HEK293 (cell line): ENCODE measurements around the gene SH2B3.

ENCODE experiments used
- CTCF ChIA-PET: fragments of 350-600 bp; formaldehyde crosslinking; extraction: SDS; loops from one replicate; lab custom pipeline; 2021; ENCODE audit warnings: antibody characterized with exemption; lab: Yijun Ruan, JAX
- POLR2A ChIA-PET: fragments of 300-600 bp; formaldehyde crosslinking; extraction: SDS; loops from one replicate; lab custom pipeline; 2020; ENCODE audit warnings: antibody characterized with exemption, inconsistent platforms; lab: Yijun Ruan, JAX
- H3K27ac ChIP-seq: fragments of 200-500 bp; sonication (Bioruptor generic); 2 replicates; pipeline ENCODE4 v1.5.1; 2014; ENCODE audit warnings: low read depth, low read length, control low read depth, inconsistent platforms; ENCODE audit errors: extremely low read depth
- H3K36me3 ChIP-seq, 2 experiments: fragments of 200-500 bp in 1 of 2; sonication (Bioruptor generic) in 1 of 2; 1 replicate in 1 of 2; 2 replicates in 1 of 2; pipeline ENCODE4 v1.5.1; 2014 to 2017; ENCODE audit warnings: inconsistent platforms in 2 of 2, low read length in 2 of 2; ENCODE audit not compliant: control insufficient read depth in 2 of 2, insufficient read depth in 1 of 2
- H3K4me1 ChIP-seq: fragments of 200-500 bp; sonication (Bioruptor generic); 2 replicates; pipeline ENCODE4 v1.5.1; 2014; ENCODE audit warnings: mild to moderate bottlenecking, low read length, inconsistent platforms; ENCODE audit not compliant: control insufficient read depth, insufficient read depth
- H3K4me3 ChIP-seq: 2 replicates; pipeline ENCODE4 v1.5.1; 2011; ENCODE audit warnings: low read depth, mild to moderate bottlenecking, control low read depth, low read length, moderate library complexity
- H3K9me3 ChIP-seq: fragments of 200-500 bp; sonication (Bioruptor generic); 2 replicates; pipeline ENCODE4 v1.5.1; 2014; ENCODE audit warnings: low read depth, low read length, inconsistent platforms; ENCODE audit not compliant: control insufficient read depth, insufficient read depth
- BCL11A ChIP-seq: fragments of 450-650 bp; formaldehyde crosslinking; IDR thresholded peaks from 2 replicates; pipeline ENCODE4 v1.5.1; 2016; ENCODE audit warnings: low read depth, missing biosample characterization, missing genetic modification characterization
- EGR2 ChIP-seq: fragments of 450-650 bp; formaldehyde crosslinking; IDR thresholded peaks from 2 replicates; pipeline ENCODE4 v1.5.1; 2016; ENCODE audit warnings: low read depth, missing biosample characterization, missing genetic modification characterization
- GFI1B ChIP-seq: fragments of 450-650 bp; formaldehyde crosslinking; IDR thresholded peaks from 2 replicates; pipeline ENCODE4 v1.5.1; 2016; ENCODE audit warnings: missing biosample characterization, missing genetic modification characterization
- WT1 ChIP-seq: fragments of 450-650 bp; formaldehyde crosslinking; IDR thresholded peaks from 2 replicates; pipeline ENCODE4 v1.5.1; 2016; ENCODE audit warnings: missing biosample characterization, missing genetic modification characterization
- ZBTB1 ChIP-seq: fragments of 450-650 bp; formaldehyde crosslinking; IDR thresholded peaks from 2 replicates; pipeline ENCODE4 v1.5.1; 2016; ENCODE audit warnings: missing biosample characterization, missing genetic modification characterization
- ZEB2 ChIP-seq: fragments of 450-650 bp; formaldehyde crosslinking; IDR thresholded peaks from 2 replicates; pipeline ENCODE4 v1.5.1; 2016; ENCODE audit warnings: missing biosample characterization, missing genetic modification characterization
- ZNF169 ChIP-seq: fragments of 450-650 bp; formaldehyde crosslinking; IDR thresholded peaks from 2 replicates; pipeline ENCODE4 v1.5.1; 2016; ENCODE audit warnings: missing biosample characterization, missing genetic modification characterization
- ZNF302 ChIP-seq: fragments of 450-650 bp; formaldehyde crosslinking; IDR thresholded peaks from 2 replicates; pipeline ENCODE4 v1.5.1; 2016; ENCODE audit warnings: missing biosample characterization, missing genetic modification characterization, low read depth
- ZNF423 ChIP-seq: fragments of 450-650 bp; formaldehyde crosslinking; IDR thresholded peaks from 2 replicates; pipeline ENCODE4 v1.5.1; 2016; ENCODE audit warnings: missing biosample characterization, missing genetic modification characterization
- ZNF473 ChIP-seq: fragments of 450-650 bp; formaldehyde crosslinking; IDR thresholded peaks from 2 replicates; pipeline ENCODE4 v1.5.1; 2017; ENCODE audit warnings: missing biosample characterization, missing genetic modification characterization
- ZNF549 ChIP-seq: fragments of 450-650 bp; IDR thresholded peaks from 2 replicates; pipeline ENCODE4 v1.5.1; 2018; ENCODE audit warnings: missing biosample characterization, missing genetic modification characterization, mild to moderate bottlenecking, inconsistent platforms, moderate library complexity
- ZNF560 ChIP-seq: fragments of 450-650 bp; formaldehyde crosslinking; IDR thresholded peaks from 2 replicates; pipeline ENCODE4 v1.5.1; 2017; ENCODE audit warnings: missing biosample characterization, missing genetic modification characterization, borderline replicate concordance
- ZNF610 ChIP-seq: fragments of 450-650 bp; formaldehyde crosslinking; IDR thresholded peaks from 2 replicates; pipeline ENCODE4 v1.5.1; 2016; ENCODE audit warnings: missing biosample characterization, missing genetic modification characterization, borderline replicate concordance
- ZNF621 ChIP-seq: fragments of 450-650 bp; formaldehyde crosslinking; IDR thresholded peaks from 2 replicates; pipeline ENCODE4 v1.5.1; 2017; ENCODE audit warnings: missing biosample characterization, missing genetic modification characterization
- ZNF626 ChIP-seq: fragments of 450-650 bp; sonication (Bioruptor Pico); formaldehyde crosslinking; IDR thresholded peaks from 2 replicates; pipeline ENCODE4 v1.5.1; 2018; ENCODE audit warnings: missing biosample characterization, missing genetic modification characterization, inconsistent platforms
- ZSCAN30 ChIP-seq: fragments of 450-650 bp; IDR thresholded peaks from 2 replicates; pipeline ENCODE4 v1.5.1; 2018; ENCODE audit warnings: missing biosample characterization, mild to moderate bottlenecking, missing genetic modification characterization, moderate library complexity
- ZXDB ChIP-seq: fragments of 450-650 bp; formaldehyde crosslinking; IDR thresholded peaks from 2 replicates; pipeline ENCODE4 v1.5.1; 2016; ENCODE audit warnings: missing biosample characterization, missing genetic modification characterization
- TF ChIP-seq, protein P1 (sequence below): fragments of 450-650 bp; formaldehyde crosslinking; IDR thresholded peaks from 2 replicates; pipeline ENCODE4 v1.5.1; 2016; ENCODE audit warnings: missing biosample characterization, missing genetic modification characterization
- TF ChIP-seq, protein P2 (sequence below): fragments of 450-650 bp; formaldehyde crosslinking; IDR thresholded peaks from 2 replicates; pipeline ENCODE4 v1.5.1; 2016; ENCODE audit warnings: missing biosample characterization, missing genetic modification characterization

SH2B3 gene

DNA sequence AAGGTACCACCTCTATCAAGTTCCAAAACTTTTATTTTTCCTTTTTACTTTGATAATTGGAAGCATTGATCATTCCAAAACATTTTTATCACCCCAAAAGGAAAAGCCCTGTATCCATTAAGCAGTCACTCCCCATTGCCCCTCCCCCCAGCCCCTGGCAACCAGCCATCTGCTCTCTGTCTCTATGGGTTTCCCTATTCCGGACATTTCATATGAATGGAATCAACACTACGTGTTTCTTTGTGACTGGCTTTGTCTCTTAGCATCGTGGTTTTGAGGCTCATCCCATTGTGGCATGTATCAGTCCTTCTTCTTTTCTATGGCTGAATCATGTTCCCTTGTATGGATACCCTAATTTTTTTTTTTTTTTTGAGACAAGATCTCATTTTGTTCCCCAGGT lies 18.8 kb upstream of the SH2B3 start (continued):
- TF ChIP-seq ZNF302 (tag by site-specific recombination) (no peak), ZXDB (tag by site-specific recombination) (no peak), ZBTB1 (tag by site-specific recombination) (no peak)

DNA sequence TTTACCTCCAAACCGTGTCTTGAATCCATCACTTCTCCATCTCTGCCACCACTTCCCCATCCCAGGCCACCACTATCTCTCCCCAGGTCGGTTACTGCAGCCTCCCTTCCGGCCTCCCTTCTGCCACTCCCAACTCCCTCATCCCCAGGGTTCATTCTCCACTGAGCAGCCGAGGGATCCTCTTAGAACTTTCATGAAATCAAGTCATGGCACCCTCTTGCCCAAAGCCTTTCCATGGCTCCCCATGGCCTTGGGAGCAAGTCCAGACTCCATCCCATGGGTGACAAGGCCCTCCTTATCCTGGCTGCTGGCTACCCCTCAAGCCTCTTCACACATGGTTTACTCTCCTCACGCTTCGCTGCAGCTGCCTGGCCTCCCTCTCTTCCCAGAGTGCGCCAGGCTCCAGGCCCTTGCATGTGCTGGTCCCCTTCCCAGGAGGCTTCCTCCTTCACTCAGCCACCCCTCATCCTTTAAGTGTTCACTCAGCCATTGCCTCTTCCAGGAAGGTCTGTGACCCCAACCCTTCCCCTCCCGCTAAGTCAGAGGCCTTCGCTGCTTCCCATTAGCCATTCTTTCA lies 17.9 kb upstream of the SH2B3 start:
- Histone ChIP-seq H3K4me1 (no peaks in the 10 kb centered on the region), H3K9me3 (no peaks in the 10 kb centered on the region)
- CTCF ChIA-PET, result no interaction called here
- TF ChIP-seq BCL11A (tag by site-specific recombination) (no peak), WT1 (tag by site-specific recombination) (peak; percentile 23; the same call in 1 of the 2 replicates)
- TF ChIP-seq, protein P1, sequence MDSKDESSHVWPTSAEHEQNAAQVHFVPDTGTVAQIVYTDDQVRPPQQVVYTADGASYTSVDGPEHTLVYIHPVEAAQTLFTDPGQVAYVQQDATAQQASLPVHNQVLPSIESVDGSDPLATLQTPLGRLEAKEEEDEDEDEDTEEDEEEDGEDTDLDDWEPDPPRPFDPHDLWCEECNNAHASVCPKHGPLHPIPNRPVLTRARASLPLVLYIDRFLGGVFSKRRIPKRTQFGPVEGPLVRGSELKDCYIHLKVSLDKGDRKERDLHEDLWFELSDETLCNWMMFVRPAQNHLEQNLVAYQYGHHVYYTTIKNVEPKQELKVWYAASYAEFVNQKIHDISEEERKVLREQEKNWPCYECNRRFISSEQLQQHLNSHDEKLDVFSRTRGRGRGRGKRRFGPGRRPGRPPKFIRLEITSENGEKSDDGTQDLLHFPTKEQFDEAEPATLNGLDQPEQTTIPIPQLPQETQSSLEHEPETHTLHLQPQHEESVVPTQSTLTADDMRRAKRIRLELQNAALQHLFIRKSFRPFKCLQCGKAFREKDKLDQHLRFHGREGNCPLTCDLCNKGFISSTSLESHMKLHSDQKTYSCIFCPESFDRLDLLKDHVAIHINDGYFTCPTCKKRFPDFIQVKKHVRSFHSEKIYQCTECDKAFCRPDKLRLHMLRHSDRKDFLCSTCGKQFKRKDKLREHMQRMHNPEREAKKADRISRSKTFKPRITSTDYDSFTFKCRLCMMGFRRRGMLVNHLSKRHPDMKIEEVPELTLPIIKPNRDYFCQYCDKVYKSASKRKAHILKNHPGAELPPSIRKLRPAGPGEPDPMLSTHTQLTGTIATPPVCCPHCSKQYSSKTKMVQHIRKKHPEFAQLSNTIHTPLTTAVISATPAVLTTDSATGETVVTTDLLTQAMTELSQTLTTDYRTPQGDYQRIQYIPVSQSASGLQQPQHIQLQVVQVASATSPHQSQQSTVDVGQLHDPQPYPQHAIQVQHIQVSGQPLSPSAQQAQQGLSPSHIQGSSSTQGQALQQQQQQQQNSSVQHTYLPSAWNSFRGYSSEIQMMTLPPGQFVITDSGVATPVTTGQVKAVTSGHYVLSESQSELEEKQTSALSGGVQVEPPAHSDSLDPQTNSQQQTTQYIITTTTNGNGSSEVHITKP, result peak; percentile 55; the same call in 1 of the 2 replicates
- TF ChIP-seq, all 188 proteins: peak for 2
- H3K4me3 ChIP-seq, result no peak overlapping the region
- H3K36me3 ChIP-seq, result no peaks in the 10 kb centered on the region
- POLR2A ChIA-PET, result no interaction called here
- no peak overlapping the region for H3K27ac ChIP-seq

DNA sequence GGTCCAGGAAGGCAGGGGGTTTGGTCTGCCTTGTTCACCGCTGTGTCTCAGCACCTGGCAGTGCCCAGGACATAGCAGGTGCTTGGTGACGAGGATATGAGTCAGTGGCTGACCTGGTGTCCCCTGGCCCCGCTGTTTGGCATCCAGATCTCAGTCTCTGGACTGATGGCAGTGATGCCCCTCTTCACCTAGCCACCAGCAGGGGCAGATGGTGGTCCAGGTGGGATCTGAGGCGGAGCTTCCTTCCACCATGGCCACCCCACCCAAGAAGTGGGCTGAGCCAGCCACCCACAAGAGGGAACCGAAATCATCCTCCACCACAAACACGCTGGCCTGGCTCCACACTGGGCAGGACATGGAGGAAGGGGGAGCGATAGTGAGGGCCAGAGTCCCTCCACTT lies 16.1 kb upstream of the SH2B3 start:
- TF ChIP-seq ZNF549 (tag by site-specific recombination) (no peak), ZNF560 (tag by site-specific recombination) (no peak), ZNF169 (tag by site-specific recombination) (no peak), ZNF473 (tag by site-specific recombination) (no peak), ZNF610 (tag by site-specific recombination) (no peak), ZNF423 (no peak), ZNF621 (tag by site-specific recombination) (no peak), ZSCAN30 (no peak), EGR2 (tag by site-specific recombination) (no peak), ZEB2 (tag by site-specific recombination) (no peak), ZNF626 (tag by site-specific recombination) (no peak), GFI1B (tag by site-specific recombination) (no peak)
- TF ChIP-seq, protein P2, sequence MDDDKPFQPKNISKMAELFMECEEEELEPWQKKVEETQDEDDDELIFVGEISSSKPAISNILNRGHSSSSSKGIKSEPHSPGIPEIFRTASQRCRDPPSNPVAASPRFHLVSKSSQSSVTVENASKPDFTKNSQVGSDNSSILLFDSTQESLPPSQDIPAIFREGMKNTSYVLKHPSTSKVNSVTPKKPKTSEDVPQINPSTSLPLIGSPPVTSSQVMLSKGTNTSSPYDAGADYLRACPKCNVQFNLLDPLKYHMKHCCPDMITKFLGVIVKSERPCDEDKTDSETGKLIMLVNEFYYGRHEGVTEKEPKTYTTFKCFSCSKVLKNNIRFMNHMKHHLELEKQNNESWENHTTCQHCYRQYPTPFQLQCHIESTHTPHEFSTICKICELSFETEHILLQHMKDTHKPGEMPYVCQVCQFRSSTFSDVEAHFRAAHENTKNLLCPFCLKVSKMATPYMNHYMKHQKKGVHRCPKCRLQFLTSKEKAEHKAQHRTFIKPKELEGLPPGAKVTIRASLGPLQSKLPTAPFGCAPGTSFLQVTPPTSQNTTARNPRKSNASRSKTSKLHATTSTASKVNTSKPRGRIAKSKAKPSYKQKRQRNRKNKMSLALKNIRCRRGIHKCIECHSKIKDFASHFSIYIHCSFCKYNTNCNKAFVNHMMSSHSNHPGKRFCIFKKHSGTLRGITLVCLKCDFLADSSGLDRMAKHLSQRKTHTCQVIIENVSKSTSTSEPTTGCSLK (tag by site-specific recombination), result no peak
- ChIA-PET POLR2A (no interaction called here), CTCF (interaction anchor here (1.0 to 1.6 kb wide), 2 partner anchors 59 to 62 kb away, joined by 4 to 6 read pairs; no protein-coding TSS in a partner anchor)

More for the DNA sequence above, 16.1 kb upstream of the SH2B3 start:
- no peaks in the 10 kb centered on the region for H3K36me3 ChIP-seq
- H3K4me1 ChIP-seq, result no peaks in the 10 kb centered on the region
- no peak overlapping the region for H3K4me3 ChIP-seq
- H3K9me3 ChIP-seq, result no peaks in the 10 kb centered on the region
- no peak overlapping the region for H3K27ac ChIP-seq
